ENCODE results near the gene BTNL9. TPM values are rescaled to one million over a fixed set of nuclear protein-coding genes. Genes with fewer than 3 reads are reported as not detected.

Gene BTNL9
- polyA plus RNA-seq, 3 donors, result not detected

GRCh38 chr5:181063514-181063913 is 23.4 kb downstream of the BTNL9 start:
- H3K4me3 ChIP-seq (replicated peaks in 1 of 3; ENCODE audit: low read depth in 2 of 3, low read length in 3 of 3), result no peak overlapping the region
- H3K4me1 Mint-ChIP-seq, result no peaks in the 10 kb centered on the region
- no peak overlapping the region for H3K4me2 ChIP-seq (replicated peaks; ENCODE audit: extremely low read depth, low read length, poor library complexity, severe bottlenecking)
- H3K27me3 Mint-ChIP-seq (ENCODE audit: low read depth in 3 of 3), result peaks cover 46 to 66% (median 55%) of the 10 kb centered on the region in 3 donors
- H2AFZ ChIP-seq (ENCODE audit: insufficient read depth, low read depth, low read length, poor library complexity, severe bottlenecking), result no peak overlapping the region
- H3K27me3 ChIP-seq (ENCODE audit: control insufficient read depth in 2 of 2, insufficient read depth in 2 of 2, low read length in 2 of 2), result peaks cover 36 to 50% of the 10 kb centered on the region in 2 donors
- intact Hi-C loops (cut with micrococcal nuclease), result no loop called here
- no peaks in the 10 kb centered on the region for H3K36me3 ChIP-seq (replicated peaks in 1 of 2; ENCODE audit: control insufficient read depth in 1 of 2, insufficient read depth in 2 of 2, low read length in 2 of 2)
- WGBS (ENCODE audit: insufficient coverage), result 89% methylated on average over 8 of the region's 8 CpGs
- H3K4me1 ChIP-seq (ENCODE audit: control insufficient read depth in 1 of 2, insufficient read depth in 2 of 2, low read length in 2 of 2), result no peaks in the 10 kb centered on the region
- H3K9me3 Mint-ChIP-seq, result peaks cover 2 to 38% (median 16%) of the 10 kb centered on the region in 7 donors
- no peak overlapping the region for H3K27ac Mint-ChIP-seq
- no peak overlapping the region for H3K27ac ChIP-seq (ENCODE audit: low read depth in 1 of 2, low read length in 2 of 2)
- H3K9me3 ChIP-seq (replicated peaks in 1 of 2; ENCODE audit: control insufficient read depth in 1 of 2, insufficient read depth in 1 of 2, low read length in 2 of 2), result peaks cover 15 to 26% of the 10 kb centered on the region in 2 donors
- H3K36me3 Mint-ChIP-seq, result no peaks in the 10 kb centered on the region
- TF ChIP-seq CTCF (IDR thresholded peaks at IDR 0.05), result no peak
- no peaks in the 10 kb centered on the region for H4K20me1 ChIP-seq (ENCODE audit: insufficient read depth, low read length)
- no peaks in the 10 kb centered on the region for H3K79me2 ChIP-seq (ENCODE audit: insufficient read depth, low read length)
- no peak overlapping the region for H3K4me3 Mint-ChIP-seq
- no peak overlapping the region for H3K9ac ChIP-seq (ENCODE audit: insufficient read depth, low read length, poor library complexity, severe bottlenecking)
- no peak for DNase-seq

GRCh38 chr5:181064987-181065386 is 24.9 kb downstream of the BTNL9 start:
- TF ChIP-seq CTCF (IDR thresholded peaks at IDR 0.05), result no peak
- no peak overlapping the region for H3K4me3 Mint-ChIP-seq
- H3K27me3 Mint-ChIP-seq (ENCODE audit: low read depth in 3 of 3), result peaks cover 47 to 66% (median 48%) of the 10 kb centered on the region in 3 donors
- H3K9me3 Mint-ChIP-seq, result peaks cover 2 to 46% (median 20%) of the 10 kb centered on the region in 7 donors
- 93% methylated on average over 3 of the region's 7 CpGs for WGBS (ENCODE audit: insufficient coverage)
- Histone ChIP-seq H3K4me3 (replicated peaks in 1 of 3; ENCODE audit: low read depth in 2 of 3, low read length in 3 of 3) (no peak overlapping the region), H3K79me2 (ENCODE audit: insufficient read depth, low read length) (no peaks in the 10 kb centered on the region), H3K27ac (ENCODE audit: low read depth in 1 of 2, low read length in 2 of 2) (no peak overlapping the region), H3K9ac (ENCODE audit: insufficient read depth, low read length, poor library complexity, severe bottlenecking) (no peak overlapping the region), H3K36me3 (replicated peaks in 1 of 2; ENCODE audit: control insufficient read depth in 1 of 2, insufficient read depth in 2 of 2, low read length in 2 of 2) (no peaks in the 10 kb centered on the region), H3K4me2 (replicated peaks; ENCODE audit: extremely low read depth, low read length, poor library complexity, severe bottlenecking) (no peak overlapping the region), H3K27me3 (ENCODE audit: control insufficient read depth in 2 of 2, insufficient read depth in 2 of 2, low read length in 2 of 2) (peaks cover 27 to 49% of the 10 kb centered on the region in 2 donors), H3K4me1 (ENCODE audit: control insufficient read depth in 1 of 2, insufficient read depth in 2 of 2, low read length in 2 of 2) (no peaks in the 10 kb centered on the region), H4K20me1 (ENCODE audit: insufficient read depth, low read length) (no peaks in the 10 kb centered on the region), H3K9me3 (replicated peaks in 1 of 2; ENCODE audit: control insufficient read depth in 1 of 2, insufficient read depth in 1 of 2, low read length in 2 of 2) (peaks cover 15 to 17% of the 10 kb centered on the region in 2 donors), H2AFZ (ENCODE audit: insufficient read depth, low read depth, low read length, poor library complexity, severe bottlenecking) (no peak overlapping the region)
- H3K4me1 Mint-ChIP-seq, result no peaks in the 10 kb centered on the region
- intact Hi-C loops (cut with micrococcal nuclease), result no loop called here
- H3K27ac Mint-ChIP-seq, result no peak overlapping the region
- DNase-seq, result no peak
- H3K36me3 Mint-ChIP-seq, result no peaks in the 10 kb centered on the region

Data from CD14-positive monocyte (primary cell).